ENCODE data around the gene RYK.
"Not testable (repeated sequence)": the region's sequence is repeated elsewhere in the genome, so short reads cannot be mapped to it uniquely, and the experiment has no call there.

The RYK gene

DNA sequence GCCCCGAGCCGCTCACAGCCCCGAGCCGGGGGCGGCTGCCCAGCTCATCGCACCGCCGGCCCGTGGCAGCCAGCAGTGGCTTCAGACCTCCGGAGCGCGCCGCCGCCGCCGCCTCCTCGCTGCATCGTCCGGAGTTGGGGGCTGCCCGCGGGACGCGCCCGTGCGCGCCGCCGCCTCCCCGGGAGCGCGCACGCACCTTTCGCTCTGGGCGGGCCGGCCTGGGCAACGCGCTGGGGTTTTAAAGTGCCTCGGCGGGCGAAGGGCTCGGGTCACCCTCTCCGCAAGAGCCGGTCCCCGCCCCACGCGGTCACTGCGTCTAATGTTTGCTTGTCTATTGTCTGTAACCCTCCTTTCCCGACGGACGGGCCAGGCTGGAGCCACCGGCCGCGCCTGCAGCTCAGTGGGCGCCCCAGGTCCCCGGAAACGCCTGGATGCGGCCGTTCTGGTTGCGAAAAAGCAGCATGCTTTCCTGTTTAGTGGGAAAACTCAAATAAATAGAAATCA, at the start of gene RYK:
Gene RYK (minus strand): TSS at position 143 of the 504 bp plus-strand sequence. CDS start 205 bp downstream, outside the sequence.
- peak; percentile 50 to 56 for DNase-seq (ENCODE audit: low read depth in 2 of 2)

DNA sequence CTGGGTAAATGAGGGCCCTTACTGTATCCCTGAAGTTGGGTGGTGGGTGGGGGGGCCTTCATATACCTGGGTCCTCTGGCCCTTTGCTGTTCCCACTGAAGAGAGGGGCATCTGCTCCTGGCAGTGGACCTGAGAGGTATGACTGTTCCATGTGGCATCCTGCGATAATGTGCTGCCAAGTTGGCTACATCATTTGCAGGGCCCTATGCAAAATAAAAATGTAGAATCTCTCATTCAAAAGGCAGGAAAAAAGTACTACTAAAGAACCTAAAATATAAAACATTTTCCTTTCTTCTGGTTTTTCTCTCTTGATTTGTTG, 49.2 kb upstream of the RYK start:
- no peak for DNase-seq (ENCODE audit: low read depth in 2 of 2)

DNA sequence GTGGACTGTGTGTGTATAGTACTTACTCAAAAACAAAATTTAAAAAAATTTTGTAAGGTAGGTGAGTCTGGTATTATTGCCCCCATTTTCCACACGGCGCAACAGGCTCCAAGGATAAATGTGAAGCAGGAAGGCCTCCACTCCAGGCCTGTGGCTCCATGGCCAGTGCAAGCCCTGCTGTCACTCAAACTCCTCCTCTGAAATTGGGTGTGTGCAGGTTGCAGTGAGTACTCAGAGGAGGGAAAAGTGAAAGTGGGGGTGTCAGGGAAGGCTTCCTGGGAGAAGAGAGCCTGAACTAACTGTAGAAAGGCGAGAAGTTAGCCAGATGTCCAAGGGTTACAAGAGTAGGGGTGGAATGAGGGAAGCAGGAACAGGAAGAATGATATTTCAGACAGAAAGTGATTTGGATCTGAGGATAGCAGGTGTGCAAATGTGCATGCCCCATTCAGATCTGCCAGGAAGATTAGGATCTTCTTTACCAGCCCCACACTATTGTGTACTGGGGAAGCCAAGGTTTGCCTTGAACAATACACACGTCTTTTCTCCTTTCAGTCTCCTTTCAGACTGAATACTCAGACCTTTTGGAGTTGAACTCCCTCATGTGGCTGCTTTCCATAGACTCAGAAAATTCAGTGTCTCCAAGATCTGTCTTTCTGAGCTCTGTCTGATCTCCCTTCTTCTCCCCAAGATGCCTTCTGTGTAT, 48.7 kb upstream of the RYK start:
- no peak for DNase-seq (ENCODE audit: low read depth in 2 of 2)

DNA sequence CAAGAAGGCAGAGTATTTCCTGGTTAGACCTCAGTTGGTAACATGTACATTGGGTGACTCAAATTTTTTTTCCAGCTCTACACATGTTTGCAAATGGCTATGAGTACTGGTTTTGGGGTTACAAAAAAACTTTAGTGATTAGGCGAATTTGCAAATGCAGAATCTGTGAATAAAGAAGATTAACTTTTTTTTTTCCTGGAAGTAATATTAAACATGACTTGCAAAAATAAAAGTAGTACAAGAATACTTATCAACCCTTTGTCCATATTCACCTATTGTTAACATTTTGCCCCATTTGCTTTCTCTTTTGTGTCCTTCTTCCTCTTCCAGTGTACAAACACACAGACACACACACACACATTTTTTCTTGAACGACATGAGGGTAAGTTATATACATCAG, 47.6 kb upstream of the RYK start:
- DNase-seq (ENCODE audit: low read depth in 2 of 2): no peak

DNA sequence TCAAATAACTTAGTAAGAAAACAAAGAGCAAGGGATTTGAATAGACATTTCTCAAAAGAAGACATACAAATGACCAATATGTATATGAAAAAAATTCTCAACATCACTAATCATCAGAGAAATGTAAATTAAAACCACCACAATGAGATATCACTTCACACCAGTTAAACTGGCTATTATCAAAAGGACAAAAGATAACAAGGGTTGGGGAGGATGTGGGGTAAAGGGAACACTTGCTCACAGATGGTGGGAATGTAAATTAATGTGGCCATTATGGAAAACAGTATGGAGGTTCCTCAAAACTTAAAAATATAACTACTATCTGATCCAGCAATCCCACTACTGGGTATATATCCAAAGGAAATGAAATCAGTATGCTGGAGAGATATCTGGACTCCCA, 46.0 kb upstream of the RYK start:
- DNase-seq (ENCODE audit: low read depth in 2 of 2): no peak

DNA sequence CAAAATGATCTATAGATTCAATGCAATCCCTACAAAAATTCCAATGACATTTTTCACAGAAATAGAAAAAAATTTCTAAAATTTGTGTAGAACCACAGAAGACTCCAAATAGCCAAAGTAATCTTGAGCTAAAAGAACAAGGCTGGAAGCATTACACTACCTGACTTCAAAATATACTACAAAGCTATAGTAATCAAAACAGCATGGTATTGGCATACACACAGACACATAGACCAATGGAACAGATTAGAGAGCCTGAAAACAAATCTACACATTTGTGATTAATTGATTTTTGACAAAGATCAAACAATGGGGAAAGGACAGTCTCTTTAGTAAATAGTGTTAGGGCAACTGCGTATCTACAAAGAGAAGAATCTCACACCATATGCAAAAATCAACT, 45.3 kb upstream of the RYK start:
- DNase-seq (ENCODE audit: low read depth in 2 of 2): no peak

DNA sequence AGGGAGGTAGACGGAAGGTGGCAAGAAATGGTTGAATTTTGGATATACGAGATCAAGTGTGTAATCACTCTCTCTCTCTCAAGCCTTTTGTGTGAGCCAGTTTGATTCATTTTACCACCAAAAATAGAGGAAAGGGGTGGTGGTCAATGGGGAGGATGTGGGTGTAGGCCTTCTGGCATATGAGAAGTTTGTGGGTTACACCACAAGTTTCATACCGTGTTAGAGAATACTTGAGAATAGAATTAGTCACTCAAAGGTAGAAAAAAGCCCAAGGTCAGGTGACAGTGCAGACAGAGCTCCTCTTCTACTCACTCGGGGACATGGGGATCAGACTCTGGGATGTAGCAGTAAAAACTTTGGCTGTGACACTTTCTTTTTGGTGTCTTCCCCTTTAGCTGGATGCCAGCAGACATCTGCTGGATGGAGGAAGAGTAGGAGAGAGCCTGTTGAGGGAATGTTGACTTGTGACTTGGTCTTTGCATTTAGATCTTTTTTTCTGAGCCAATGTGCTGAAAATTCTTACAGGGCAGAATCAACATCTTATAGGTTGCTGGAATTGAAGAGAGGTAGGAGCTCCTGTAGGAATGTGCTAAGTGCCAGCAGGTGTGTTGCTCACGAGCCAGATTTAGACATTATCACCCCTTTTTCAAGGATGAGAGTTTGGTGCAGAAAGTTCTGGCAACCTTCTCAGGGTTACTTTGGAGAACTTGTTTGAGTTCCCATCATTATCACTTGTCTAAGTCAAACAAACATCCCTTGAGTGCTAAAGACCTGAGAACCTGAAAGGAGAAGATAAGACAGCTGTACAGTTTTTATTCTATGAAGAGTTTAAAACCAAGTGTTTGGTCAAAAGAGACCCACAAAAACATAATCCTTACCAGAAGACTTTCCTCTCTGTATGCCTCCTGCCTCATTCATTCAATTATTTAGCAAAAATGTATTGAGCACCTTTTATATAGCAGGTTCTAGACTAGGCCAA, 43.9 kb upstream of the RYK start:
- peak; percentile 27 to 38 for DNase-seq (ENCODE audit: low read depth in 2 of 2)

DNA sequence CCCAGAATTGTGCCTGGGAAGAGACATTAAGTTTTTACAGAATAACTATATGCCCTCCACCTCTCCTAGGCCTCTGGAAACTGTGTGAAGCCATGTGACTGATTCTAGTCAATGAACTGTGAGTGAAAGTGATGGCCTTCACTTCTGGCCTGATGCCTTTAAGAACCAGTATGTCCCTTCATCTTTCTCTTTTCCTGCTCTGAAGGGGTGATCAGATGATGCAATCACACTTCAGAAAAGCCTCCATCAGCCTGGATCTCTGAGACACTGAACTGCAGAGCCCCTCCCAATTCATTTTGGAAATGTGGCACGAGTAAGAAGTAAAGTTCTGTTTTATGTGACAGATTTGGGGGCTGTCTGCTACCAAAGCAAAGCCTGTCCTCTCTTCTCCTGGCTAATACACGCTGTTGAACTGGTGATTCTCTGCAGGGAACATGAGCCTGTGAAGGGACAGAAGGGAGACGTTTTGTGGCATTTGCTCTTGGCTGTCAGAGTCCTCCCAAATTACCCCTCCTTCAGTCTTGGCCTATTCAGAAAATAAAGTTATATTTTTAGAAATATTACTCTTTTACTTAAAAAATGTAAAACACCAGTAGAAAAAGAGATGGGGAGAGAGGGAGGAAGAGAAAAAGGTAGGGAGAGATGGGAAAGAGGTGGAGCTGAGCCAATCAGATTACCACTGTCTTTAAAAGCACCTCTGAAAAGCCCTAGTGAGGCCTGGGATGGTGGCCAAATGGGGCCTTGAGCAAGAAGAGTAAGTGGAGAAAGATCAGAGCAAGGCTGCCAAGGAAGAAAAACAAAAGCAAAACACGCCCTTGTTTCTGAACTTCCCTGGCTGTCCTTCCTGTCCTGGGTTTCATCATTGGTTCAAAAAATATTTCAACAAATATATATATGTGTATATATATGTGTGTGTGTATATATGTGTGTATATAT, 40.9 kb upstream of the RYK start:
- no peak for DNase-seq (ENCODE audit: low read depth in 2 of 2)

DNA sequence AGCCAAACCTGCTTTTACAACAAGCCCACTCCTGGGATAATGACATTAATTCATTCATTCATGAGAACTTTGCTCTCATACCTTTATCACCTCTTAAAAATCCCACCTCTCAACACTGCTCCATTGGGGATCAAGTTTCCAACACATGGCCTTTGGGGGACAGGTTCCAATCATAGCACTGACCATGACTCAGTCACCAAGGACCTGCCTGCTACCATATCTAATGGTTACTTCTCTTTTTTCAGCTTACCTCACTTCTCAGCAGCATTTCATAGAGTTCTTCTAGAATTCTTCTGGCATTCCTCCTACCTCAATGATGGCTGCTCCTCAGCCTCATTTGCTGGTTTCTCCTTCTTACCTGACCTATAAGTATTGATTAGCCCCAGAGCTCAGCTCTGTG, 36.9 kb upstream of the RYK start:
- DNase-seq (ENCODE audit: low read depth in 2 of 2): no peak

DNA sequence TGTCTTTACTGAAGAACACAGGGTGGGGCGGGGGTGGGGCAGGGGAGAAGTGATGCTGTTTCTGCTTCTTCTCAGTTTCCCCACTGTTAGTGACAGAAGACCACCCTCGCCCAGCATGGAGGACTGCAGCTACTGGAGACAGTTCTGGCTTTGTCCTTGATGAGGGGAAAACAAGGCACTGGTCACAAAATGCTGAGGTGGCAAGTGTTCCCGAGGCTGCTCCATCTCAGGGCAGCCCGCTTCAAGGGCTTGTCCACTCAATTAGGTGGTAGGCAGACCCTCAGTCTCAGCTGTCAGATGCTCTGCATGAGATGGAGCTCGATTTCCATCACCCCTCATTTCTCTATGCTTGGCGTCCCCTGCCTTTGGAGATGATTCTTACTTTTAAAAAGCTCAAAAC, 33.8 kb upstream of the RYK start:
- no peak for DNase-seq (ENCODE audit: low read depth in 2 of 2)

DNA sequence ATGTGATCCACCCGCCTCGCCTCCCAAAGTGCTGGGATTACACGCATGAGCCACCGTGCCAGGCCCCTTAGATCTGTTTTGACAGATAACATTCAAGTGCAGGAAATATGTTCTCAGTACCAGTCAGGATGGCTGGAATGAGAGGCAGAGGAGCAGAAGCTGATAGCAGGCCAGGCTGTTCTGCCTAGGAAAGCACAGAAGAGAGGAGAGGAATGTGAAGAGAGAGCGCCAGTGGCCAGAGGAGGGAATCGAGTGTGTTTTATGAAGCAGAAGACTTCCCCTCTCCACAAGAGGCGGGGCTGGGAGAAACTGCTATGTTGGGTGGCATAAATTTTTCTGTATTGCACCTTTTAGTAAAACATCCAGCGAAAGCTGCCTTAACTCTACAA, 32.0 kb upstream of the RYK start:
- no peak for DNase-seq (ENCODE audit: low read depth in 2 of 2)

DNA sequence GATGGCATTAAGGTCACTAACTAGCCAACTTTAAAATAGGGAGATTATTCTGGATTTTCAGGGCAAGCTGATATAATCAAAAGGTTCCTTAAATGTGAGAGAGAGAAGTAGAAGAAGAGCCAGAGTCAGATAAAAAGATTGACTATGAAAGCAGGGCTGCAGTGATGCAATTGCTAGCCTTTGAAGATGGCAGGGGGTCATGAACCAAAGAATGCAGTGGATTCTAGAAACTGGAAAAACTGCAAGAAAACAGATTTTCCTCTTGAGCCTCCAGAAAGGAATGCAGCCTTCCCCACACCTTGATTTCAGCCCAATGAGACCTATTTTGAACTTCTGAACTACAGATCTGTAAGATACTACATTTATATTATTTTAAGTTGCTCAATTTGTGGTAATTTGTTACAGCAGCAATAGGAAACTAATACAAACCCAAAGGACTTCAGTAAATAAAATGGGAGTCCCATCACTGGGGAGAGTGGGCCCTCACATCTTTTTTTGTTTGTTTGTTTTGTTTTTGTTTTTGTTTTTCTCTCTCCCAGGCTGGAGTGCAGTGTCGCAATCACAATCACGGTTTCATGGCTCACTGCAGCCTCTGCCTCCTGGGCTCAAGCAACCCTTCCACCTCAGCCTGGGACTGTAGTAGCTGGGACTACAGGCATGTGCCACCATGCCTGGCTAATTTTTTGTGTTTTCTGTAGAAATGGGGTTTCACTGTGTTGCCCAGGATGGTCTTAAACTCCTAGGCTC, 31.4 kb upstream of the RYK start:
- DNase-seq (ENCODE audit: low read depth in 2 of 2): no peak

DNA sequence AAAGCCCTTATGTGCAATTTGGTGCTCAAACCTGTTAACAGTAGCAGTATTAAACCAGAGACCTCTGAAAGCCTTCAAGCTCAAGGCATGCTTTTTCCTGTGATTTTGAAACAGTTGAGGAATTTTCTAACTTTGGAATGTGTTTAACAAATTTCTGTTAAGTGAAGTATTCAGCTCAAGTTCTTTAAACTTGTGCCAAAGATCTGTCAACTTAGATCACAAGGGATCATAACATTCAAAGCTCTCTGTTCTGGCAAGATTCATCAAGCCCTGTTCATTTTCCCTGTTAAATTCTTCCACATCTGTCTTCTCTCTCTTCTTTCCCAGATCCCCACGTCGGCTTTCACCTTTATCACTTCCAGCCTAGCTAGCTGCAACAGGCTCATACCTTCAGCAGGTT, 28.8 kb upstream of the RYK start:
- DNase-seq (ENCODE audit: low read depth in 2 of 2): no peak

DNA sequence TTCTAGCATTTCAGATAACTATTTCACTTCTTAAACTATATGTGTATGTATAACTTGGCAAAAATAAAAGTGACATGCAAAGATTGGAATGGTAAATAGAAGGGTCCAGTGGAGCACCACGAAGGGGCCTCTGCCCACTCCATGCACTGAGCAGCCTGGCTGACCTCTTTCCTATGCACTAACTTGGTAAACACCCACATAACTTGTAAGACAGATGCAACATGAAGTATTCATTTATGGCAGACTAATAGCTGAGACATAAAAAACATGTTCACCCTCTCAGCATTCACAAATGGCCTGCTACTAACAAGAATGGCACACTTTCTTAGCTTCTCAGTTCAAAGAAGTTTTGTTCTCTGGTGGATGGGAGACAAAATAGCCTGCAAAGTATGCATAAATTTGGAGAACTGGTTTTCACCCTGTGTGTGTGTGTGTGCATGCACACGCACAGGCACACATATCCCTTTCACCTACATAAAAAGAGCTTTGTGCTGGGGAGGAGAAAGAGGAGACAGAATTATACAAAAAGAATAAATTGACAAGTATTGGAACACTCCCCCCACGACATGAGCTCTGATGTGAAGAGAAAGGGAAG, 26.5 kb upstream of the RYK start:
- DNase-seq (ENCODE audit: low read depth in 2 of 2): no peak

DNA sequence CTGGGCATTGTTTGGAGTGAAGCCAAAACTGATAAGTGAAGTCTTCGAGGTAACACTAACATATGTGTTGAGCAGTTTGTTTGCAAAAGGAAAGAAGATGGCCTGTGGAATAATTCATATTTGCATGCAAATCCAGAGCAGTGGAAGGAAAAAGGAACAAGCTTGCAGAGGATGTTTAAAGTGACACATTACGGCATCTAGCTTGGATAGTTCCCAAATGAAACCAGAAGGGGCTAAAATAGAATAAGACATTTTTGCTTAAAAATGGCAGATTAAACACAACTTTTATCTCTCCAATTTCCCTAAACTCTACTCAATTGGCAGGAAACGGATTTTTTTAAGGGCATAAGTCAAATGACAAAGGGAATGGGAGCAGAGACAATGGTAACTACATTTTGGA, 25.4 kb upstream of the RYK start:
- DNase-seq (ENCODE audit: low read depth in 2 of 2): no peak

DNA sequence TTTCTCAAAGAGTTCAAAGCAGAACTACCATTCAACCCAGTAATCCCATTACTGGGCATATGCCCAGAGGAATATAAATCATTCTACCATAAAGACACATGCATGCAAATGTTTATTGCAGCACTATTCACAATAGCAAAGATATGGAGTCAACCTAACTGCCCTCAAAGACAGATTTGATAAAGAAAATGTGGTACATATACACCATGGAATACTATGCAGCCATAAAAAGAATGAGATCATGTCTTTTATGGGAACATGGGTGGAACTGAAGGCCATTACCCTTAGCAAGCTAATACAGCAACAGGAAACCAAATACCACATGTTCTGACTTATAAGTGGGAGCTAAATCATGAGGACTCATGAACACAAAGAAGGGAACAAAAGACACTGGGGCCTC, 24.5 kb upstream of the RYK start:
- not testable (repeated sequence) for DNase-seq (ENCODE audit: low read depth in 2 of 2)

DNA sequence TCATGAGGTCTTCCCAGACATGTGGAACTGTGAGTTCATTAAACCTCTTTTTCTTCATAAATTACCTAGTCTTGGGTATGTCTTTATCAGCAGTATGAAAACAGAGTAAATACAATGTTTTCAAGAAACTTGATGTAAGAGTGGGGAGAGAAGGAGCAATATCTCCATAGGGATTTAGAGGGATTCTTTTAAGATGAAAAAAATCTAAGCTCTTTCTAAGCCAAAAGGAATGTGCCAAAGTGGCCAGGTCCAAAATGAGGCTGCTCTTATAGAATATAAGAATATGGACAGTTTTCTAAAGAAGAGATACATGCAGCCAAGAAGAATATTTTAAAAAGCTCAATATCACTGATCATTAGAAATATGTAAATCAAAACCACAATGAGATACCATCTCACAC, 23.9 kb upstream of the RYK start:
- no peak for DNase-seq (ENCODE audit: low read depth in 2 of 2)

DNA sequence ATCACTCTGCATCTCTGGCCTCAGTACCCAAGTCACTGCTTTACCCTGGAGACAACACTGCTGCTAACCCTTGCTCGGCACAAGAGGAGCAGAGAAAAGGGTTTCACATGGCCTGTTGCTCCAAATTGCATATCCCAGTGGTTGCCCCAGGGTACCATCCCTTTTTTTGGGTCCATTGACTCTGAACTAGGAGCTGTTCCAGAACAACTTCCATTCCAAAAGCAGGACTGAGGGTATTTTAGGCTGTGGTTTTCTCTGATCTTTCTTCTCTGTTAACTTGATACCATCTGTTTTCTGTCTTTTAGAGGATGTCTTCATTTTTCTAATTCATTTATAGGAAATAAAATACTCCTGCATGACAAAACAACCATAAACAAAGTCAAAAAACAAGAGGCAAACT, 17.3 kb upstream of the RYK start:
- DNase-seq (ENCODE audit: low read depth in 2 of 2): no peak

DNA sequence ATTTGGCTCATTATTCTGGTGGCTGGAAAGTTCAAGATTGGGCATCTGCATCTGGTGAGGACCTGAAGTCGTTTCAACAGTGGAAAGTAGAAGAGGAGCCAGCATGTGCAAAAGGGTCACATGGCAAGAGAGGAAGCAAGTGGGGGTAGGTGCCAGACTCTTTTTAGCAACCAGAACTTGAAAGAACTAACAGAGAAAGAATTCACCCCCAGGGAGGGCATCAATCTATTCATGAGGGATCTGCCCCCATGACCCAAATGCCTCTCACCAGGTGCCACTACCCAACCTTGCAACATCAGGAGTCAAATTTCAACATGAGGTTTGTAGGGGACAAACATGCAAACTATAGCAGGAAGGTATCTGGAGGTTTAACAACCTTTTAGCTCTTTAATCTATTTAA, 10.3 kb upstream of the RYK start:
- no peak for DNase-seq (ENCODE audit: low read depth in 2 of 2)

DNA sequence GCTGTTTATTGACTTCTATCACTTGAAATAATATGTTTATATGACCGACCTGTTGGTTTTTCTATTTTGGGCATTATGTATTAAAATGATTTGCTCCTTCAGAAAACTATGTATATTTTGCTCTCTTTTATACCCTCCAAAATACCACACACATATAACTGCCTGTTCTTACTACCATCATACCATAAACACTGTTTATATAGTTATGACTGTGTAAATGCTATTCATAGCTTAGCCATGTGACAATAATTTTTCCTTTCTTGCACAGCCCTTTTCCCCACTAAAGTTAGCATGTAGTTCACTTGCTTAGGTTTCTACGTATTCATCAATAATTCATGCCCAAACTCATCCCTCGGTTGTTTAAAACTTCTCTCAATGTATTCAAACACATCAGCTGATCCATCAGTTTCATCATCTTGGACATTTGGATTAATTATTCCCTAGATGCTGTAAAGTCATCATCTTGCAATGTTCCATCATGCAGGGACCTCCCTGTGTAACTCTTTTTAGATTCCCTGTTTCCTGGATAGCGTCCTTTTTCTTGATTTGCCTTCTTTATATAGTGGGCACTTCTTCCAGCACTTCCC, 8.2 kb upstream of the RYK start:
- DNase-seq (ENCODE audit: low read depth in 2 of 2): no peak

Measured in activated CD4-positive, alpha-beta T cell treated with anti-CD3 and anti-CD28 coated beads for 24 hours (primary cell).